CD4-positive, alpha-beta T cell (primary cell): ENCODE measurements around the gene AVPR2. TPM values are rescaled to one million over a fixed set of nuclear protein-coding genes. Genes with fewer than 3 reads are reported as not detected.

Source experiments
- ATAC-seq: fragments of 200-7000 bp; cut with Tn5 transposase; one replicate; pipeline ENCODE4 v1.10.0; 2022; ENCODE audit warnings: mild to moderate bottlenecking; ENCODE audit not compliant: poor library complexity
- CTCF ChIA-PET: fragments of 350-600 bp; sonication (Branson Sonifier 250); formaldehyde crosslinking; loops from one replicate; lab custom pipeline; 2021; ENCODE audit warnings: antibody characterized with exemption, inconsistent platforms; lab: Charles Lee
- POLR2A ChIA-PET: fragments of 350-600 bp; sonication (Branson Sonifier 250); formaldehyde crosslinking; loops from one replicate; lab custom pipeline; 2021; ENCODE audit warnings: antibody characterized with exemption, inconsistent platforms; lab: Charles Lee
- DNase-seq, 14 experiments: peaks; one replicate each; pipeline ENCODE4 v3.0.0-alpha.2; 2013 to 2020; ENCODE audit warnings: mixed read lengths in 2 of 14
- H3K27ac ChIP-seq, 2 donors: one replicate each; pipeline versions ENCODE4 v1.5.1 to v1.7.0; 2013; ENCODE audit warnings: low read length in 2 of 2, low read depth in 1 of 2, mild to moderate bottlenecking in 1 of 2
- H3K27me3 ChIP-seq, 2 experiments: 1 replicate in 1 of 2; 2 replicates in 1 of 2; pipeline versions ENCODE4 v1.6.1 to v1.7.0; 2013; ENCODE audit warnings: low read length in 2 of 2, control low read depth in 1 of 2, mild to moderate bottlenecking in 1 of 2, moderate library complexity in 1 of 2; ENCODE audit not compliant: insufficient read depth in 2 of 2, control insufficient read depth in 1 of 2
- H3K36me3 ChIP-seq: one replicate; pipeline ENCODE4 v1.6.1; 2013; ENCODE audit warnings: low read length, control low read depth; ENCODE audit not compliant: insufficient read depth
- H3K4me1 ChIP-seq: one replicate; pipeline ENCODE4 v1.6.1; 2013; ENCODE audit warnings: low read length, control low read depth; ENCODE audit not compliant: insufficient read depth
- H3K4me3 ChIP-seq: one replicate; pipeline ENCODE4 v1.5.1; 2013; ENCODE audit warnings: mild to moderate bottlenecking, low read length, moderate library complexity
- H3K9me3 ChIP-seq, 2 experiments: 1 replicate in 1 of 2; 2 replicates in 1 of 2; pipeline versions ENCODE4 v1.6.1 to v1.7.0; 2013; ENCODE audit warnings: low read length in 2 of 2, mild to moderate bottlenecking in 2 of 2, control low read depth in 1 of 2, moderate library complexity in 1 of 2; ENCODE audit not compliant: control insufficient read depth in 1 of 2, insufficient read depth in 1 of 2
- H3K27ac Mint-ChIP-seq: one replicate; pipeline ENCODE4 v1.8.0; 2020; ENCODE audit warnings: mixed read lengths
- H3K27me3 Mint-ChIP-seq: one replicate; pipeline ENCODE4 v1.8.0; 2021; ENCODE audit warnings: mixed read lengths
- H3K36me3 Mint-ChIP-seq: one replicate; pipeline ENCODE4 v1.8.0; 2021; ENCODE audit warnings: low read depth, mixed read lengths
- H3K4me1 Mint-ChIP-seq: one replicate; pipeline ENCODE4 v1.8.0; 2021; ENCODE audit warnings: low read depth, mixed read lengths
- H3K4me3 Mint-ChIP-seq: one replicate; pipeline ENCODE4 v1.8.0; 2020; ENCODE audit warnings: mild to moderate bottlenecking, mixed read lengths
- H3K9me3 Mint-ChIP-seq: one replicate; pipeline ENCODE4 v1.8.0; 2020; ENCODE audit warnings: mixed read lengths
- intact Hi-C, 2 experiments: fragments of 100-400 bp; cut with DNase I in 1 of 2; cut with micrococcal nuclease in 1 of 2; formaldehyde crosslinking; loops; one replicate each; pipeline versions ENCODE4 v1.15.1 to v1.9.0; 2023 to 2025; cut with DNase I, micrococcal nuclease
- total RNA-seq, 174 experiments: library from RNA in 2 of 174; stranded (reverse) in 2 of 174; gene quantifications; one replicate each; pipeline ENCODE4 v1.2.3 and lab custom pipeline; 2021 to 2026
- TF ChIP-seq, protein P1 (sequence below): fragments of 200-600 bp; IDR thresholded peaks from one replicate; pipeline ENCODE4 v1.8.0; 2022; ENCODE audit warnings: antibody characterized with exemption, mild to moderate bottlenecking

AVPR2 gene
- total RNA-seq, 2 experiments from 2014 or later: not detected

DNA sequence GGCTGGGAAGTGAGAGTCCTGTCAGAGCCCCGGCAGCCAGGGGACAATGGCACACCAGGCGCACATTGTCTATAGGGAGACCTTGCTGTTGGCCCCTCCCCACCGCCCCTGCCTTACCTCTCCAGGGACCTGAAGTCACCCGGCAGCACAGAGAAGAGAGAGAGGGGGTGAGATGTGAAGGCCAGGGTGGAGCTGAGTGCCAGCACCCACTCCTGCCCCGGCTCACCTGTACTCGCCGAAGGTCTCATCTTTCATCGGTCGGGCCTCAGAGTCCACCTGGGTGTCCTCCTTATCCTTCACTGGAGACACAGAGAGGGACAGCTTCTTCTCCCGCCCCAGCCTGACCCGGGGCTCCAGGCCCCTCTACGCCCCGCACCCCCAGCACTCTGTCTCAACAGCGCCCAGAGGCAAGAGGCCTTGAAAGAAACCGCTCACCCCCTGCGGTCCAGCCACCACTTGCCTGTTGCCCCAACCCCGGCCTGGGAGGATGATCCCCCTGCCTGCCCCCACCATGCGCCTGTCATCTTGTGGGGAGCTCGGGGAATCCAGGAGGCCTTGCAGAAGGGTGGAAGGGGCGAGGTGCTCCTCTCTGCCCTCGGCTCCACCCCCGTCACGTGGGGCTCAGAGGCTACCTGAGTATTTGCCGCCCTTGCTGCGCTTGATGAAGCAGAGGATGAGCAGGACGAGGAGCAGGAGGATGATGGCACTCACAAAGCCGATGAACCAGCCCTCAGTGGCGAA, 41.1 kb upstream of the AVPR2 start:
- ChIA-PET POLR2A (no interaction called here), CTCF (no interaction called here)
- ATAC-seq: no peak

DNA sequence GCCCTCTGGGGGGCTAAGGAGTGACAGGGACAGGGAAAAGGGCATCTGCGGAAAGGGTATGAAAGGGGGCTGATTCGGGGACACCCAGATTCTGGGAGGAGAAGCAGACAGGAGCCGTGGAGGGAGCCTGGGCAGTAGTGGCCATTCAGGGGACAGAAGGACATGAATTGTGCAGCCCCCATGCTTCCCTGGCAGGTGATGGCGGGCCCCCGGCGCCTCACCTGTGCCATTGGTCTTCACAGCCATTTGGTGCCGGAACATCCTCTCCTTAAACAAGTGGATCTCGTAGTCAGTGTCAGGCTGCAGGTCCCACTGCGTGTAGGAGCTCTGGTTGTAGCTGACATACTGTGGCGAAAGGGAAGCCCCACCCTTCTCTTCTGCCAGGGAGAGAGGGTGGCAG, 40.4 kb upstream of the AVPR2 start:
- H3K27ac Mint-ChIP-seq: no peak overlapping the region
- no peak for ATAC-seq
- H3K27me3 Mint-ChIP-seq: no peaks in the 10 kb centered on the region

More for the DNA sequence above, 41.1 kb upstream of the AVPR2 start:
- Mint-ChIP-seq H3K27ac (no peak overlapping the region), H3K4me3 (no peak overlapping the region), H3K27me3 (no peaks in the 10 kb centered on the region), H3K9me3 (no peaks in the 10 kb centered on the region), H3K36me3 (no peaks in the 10 kb centered on the region), H3K4me1 (no peaks in the 10 kb centered on the region)
- TF ChIP-seq, protein P1, sequence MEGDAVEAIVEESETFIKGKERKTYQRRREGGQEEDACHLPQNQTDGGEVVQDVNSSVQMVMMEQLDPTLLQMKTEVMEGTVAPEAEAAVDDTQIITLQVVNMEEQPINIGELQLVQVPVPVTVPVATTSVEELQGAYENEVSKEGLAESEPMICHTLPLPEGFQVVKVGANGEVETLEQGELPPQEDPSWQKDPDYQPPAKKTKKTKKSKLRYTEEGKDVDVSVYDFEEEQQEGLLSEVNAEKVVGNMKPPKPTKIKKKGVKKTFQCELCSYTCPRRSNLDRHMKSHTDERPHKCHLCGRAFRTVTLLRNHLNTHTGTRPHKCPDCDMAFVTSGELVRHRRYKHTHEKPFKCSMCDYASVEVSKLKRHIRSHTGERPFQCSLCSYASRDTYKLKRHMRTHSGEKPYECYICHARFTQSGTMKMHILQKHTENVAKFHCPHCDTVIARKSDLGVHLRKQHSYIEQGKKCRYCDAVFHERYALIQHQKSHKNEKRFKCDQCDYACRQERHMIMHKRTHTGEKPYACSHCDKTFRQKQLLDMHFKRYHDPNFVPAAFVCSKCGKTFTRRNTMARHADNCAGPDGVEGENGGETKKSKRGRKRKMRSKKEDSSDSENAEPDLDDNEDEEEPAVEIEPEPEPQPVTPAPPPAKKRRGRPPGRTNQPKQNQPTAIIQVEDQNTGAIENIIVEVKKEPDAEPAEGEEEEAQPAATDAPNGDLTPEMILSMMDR: no peak
- intact Hi-C loops: no loop called here
- DNase-seq: no peak
- H3K4me3 ChIP-seq: no peak overlapping the region
- no peaks in the 10 kb centered on the region for H3K4me1 ChIP-seq
- no peaks in the 10 kb centered on the region for H3K27me3 ChIP-seq
- no peaks in the 10 kb centered on the region for H3K36me3 ChIP-seq
- H3K27ac ChIP-seq: no peak overlapping the region
- no peaks in the 10 kb centered on the region for H3K9me3 ChIP-seq

DNA sequence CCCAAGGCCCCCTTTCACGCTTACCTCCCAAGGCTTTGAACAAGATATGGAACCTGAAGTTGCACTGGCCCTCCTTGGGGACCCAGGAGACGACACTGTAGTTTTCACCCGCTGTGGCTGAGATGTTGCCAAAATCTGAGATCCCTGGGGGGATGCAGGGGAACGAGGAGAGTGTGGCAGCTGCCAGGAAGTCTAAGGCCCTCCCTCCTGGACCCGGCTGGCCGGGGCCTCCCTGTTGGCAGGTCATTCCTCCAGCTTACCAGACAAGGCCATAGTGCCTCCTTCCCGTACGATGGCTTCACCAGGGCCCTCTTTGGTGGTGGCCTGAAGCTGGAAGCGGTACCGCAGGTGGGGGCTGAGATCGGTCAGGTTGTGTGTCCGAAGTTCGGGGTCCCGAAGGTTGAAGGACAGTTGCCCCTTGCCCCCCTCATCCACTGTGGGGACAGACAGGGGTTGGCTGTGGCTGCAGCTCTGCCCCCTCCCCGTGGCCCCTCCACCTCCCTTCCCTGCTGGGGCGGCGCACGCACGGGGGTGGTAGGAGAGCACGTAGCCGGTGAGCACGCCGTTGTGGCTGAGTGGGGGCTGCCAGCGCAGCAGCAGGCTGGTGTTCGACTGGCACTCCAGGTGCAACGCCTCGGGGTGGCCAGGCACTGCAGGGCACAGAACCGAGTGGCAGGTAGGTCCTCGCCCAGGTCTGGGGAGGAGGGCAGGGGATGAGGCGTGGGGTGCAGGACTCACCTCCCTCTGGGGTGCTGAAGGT, 39.7 kb upstream of the AVPR2 start:
- no peak overlapping the region for H3K4me3 Mint-ChIP-seq
- no peak for DNase-seq
- H3K27me3 Mint-ChIP-seq: no peaks in the 10 kb centered on the region
- ChIA-PET CTCF (no interaction called here), POLR2A (no interaction called here)
- Histone ChIP-seq H3K27ac (no peak overlapping the region), H3K36me3 (no peaks in the 10 kb centered on the region), H3K27me3 (no peaks in the 10 kb centered on the region), H3K4me3 (no peak overlapping the region), H3K9me3 (no peaks in the 10 kb centered on the region), H3K4me1 (no peaks in the 10 kb centered on the region)
- H3K36me3 Mint-ChIP-seq: no peaks in the 10 kb centered on the region
- TF ChIP-seq, protein P1: no peak
- H3K9me3 Mint-ChIP-seq: no peaks in the 10 kb centered on the region
- H3K27ac Mint-ChIP-seq: no peak overlapping the region
- ATAC-seq: no peak
- intact Hi-C loops: no loop called here
- no peaks in the 10 kb centered on the region for H3K4me1 Mint-ChIP-seq

More for the DNA sequence above, 40.4 kb upstream of the AVPR2 start:
- Histone ChIP-seq H3K36me3 (no peaks in the 10 kb centered on the region), H3K9me3 (no peaks in the 10 kb centered on the region), H3K27ac (no peak overlapping the region), H3K4me3 (no peak overlapping the region), H3K4me1 (no peaks in the 10 kb centered on the region), H3K27me3 (no peaks in the 10 kb centered on the region)
- ChIA-PET CTCF (no interaction called here), POLR2A (no interaction called here)
- TF ChIP-seq, protein P1: no peak
- intact Hi-C loops: no loop called here
- H3K9me3 Mint-ChIP-seq: no peaks in the 10 kb centered on the region
- H3K36me3 Mint-ChIP-seq: no peaks in the 10 kb centered on the region
- H3K4me1 Mint-ChIP-seq: no peaks in the 10 kb centered on the region
- no peak for DNase-seq
- H3K4me3 Mint-ChIP-seq: no peak overlapping the region
